GM12874 (cell line): Measurements from ENCODE around the gene OPRM1.

ENCODE experiments used
- TF ChIP-seq, protein P1 (sequence below): IDR thresholded peaks from 2 replicates; pipeline ENCODE4 v1.5.1; 2011; ENCODE audit warnings: low read depth, mild to moderate bottlenecking, control low read depth, low read length, moderate library complexity; ENCODE audit not compliant: insufficient read depth

The OPRM1 gene

DNA sequence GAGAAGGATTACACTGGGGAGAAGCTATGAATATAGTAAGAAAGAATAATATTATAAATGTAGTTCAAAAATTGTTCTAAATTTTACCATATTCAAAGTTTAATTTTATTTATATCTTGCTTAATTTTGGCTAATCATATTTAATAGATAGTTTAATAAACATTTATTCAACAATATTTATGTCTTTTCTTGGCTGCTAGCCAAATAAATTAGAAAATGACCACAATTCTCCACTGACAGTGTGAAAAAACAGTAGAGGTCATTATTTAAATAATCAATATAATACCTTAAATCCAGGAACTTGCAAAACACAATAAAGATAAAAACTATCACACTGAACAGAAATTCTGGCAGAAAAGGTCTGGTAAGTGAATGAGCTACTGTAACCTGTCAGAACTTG is 171.6 kb downstream of the OPRM1 start:
- TF ChIP-seq, protein P1, sequence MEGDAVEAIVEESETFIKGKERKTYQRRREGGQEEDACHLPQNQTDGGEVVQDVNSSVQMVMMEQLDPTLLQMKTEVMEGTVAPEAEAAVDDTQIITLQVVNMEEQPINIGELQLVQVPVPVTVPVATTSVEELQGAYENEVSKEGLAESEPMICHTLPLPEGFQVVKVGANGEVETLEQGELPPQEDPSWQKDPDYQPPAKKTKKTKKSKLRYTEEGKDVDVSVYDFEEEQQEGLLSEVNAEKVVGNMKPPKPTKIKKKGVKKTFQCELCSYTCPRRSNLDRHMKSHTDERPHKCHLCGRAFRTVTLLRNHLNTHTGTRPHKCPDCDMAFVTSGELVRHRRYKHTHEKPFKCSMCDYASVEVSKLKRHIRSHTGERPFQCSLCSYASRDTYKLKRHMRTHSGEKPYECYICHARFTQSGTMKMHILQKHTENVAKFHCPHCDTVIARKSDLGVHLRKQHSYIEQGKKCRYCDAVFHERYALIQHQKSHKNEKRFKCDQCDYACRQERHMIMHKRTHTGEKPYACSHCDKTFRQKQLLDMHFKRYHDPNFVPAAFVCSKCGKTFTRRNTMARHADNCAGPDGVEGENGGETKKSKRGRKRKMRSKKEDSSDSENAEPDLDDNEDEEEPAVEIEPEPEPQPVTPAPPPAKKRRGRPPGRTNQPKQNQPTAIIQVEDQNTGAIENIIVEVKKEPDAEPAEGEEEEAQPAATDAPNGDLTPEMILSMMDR: no peak

DNA sequence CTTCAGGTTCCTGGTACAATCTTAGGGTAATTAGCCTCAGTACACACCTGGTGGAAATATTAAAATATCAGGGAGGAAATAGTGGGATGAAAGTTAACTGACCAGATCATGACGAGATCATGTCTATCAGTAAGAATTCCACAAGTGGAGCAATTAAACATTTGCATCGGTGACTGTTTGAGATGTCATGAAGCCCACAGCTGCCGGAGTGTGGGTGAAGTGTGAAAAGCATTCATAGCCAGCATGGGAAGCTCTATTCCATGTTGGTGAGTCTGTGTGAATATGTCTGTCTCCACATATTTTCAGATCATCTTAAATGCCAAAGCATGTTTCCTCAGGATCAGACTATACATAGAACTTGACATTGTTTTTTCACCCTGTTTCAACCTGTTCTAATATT is 174.7 kb downstream of the OPRM1 start:
- TF ChIP-seq, protein P1: no peak

DNA sequence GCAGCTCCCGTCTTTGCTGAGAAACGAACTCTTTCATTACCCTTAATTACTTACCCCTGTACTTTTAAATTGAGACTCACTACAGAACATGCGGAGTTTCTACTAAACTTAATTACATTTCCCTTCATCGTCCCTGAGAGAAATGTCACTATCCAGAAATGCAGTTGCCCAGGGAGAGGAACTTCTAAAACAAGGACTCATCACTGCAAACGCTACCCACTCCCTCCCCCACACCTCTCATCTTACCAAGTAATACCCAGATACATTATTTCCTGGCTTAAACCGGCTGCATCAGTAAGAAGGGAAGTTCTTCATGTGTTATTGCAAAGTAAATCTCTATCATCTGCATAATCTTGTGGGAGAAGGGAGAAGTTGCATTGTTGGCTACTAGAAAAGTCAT is 179.3 kb downstream of the OPRM1 start:
- TF ChIP-seq, protein P1: no peak

DNA sequence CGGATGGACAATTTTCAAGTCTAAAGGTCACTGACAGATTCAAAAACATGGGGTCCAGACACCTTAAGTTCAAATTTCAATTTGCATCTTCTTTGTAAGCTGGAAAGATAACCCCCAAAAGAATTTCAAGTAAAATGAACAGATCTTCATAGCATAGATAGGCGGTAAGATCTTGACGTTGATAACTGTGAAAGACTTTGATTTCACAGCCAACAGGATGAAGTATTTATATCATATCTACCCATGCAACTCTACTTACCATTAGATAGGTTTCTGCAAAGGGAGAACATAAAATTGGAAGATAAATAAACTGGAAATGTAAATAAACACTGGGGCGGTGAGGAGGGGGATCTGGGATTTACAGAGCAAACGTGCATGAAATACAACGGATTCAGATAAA is 179.7 kb downstream of the OPRM1 start:
- TF ChIP-seq, protein P1: no peak

DNA sequence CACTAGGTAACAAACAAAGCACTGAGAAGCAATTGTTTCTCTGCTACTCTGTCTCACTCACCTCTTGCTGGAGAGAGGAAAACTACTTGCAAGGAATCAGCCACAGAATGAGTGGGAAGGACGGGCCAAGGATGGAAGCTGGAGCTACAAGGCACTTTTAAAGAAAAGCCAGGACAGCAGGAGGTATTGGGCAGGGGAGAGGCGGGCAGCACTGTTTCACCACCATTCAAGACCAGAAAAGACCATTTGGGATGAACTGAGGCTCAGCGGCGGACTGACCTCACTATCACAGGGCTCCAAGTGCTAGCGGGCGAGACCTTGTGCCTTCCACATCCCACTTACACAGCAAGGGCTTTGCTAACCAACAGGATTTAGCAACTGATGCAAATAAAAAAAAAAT is 180.2 kb downstream of the OPRM1 start:
- TF ChIP-seq, protein P1: no peak

DNA sequence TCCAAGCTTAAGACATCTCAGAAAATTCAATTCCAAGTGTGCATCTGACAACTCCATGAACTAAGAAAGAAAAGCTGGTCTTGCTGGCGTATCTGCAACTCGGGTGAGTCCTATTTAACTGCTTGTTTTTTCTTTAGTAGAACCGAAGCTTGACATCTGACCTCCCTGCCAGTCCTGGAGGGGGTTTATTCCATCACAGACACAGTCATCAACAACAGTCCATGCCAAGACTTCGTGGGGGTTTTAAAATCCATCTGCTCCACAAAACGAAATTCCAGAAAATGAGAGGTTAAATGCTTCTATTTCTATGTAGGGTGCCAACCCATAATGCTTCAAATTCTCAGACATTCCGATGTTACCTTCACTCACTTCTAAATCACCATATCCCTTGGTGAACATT is 183.7 kb downstream of the OPRM1 start:
- TF ChIP-seq, protein P1: no peak

DNA sequence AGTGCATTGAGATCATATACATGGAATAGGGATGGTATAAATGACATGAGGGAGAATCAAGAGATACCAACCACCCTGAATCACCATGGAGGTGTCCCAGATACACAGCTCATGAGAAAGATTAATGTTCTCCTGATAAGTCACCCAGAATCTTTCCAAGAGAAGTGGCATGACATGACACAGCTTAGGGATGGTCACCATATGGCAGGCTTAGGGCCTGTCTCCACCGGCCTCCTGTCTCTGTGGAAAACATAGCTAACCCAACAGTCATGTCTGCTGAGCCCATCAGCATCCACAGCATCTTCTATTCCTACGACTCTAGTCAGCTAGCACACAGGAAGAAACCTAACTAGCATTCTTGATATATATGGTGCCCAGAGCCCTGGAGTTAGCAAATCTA is 184.3 kb downstream of the OPRM1 start:
- TF ChIP-seq, protein P1: no peak

DNA sequence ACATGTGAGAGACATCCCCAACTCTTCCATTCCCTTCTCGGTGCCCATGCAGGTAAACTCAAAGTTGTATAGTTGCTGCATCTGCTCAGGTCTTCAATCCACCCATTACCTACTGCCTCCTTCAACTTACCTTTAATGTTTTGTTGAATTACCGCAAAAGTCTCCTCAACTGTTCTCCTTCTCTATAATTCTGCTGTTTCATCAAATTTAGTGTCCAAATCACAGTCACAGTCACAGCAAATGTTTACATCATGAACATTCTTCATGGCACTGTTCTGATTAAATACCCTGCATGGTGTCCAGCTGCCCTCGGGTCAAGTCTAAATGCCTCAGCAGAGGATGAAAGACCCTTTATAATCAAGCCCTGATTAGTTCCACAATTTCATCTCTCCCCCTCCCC is 187.4 kb downstream of the OPRM1 start:
- TF ChIP-seq, protein P1: no peak
